GM21515 (cell line): ENCODE data around the gene EML5.

ENCODE experiments used
- ATAC-seq: cut with Tn5 transposase; IDR thresholded peaks from one replicate; pipeline ENCODE4 v1.9.1; 2021; ENCODE audit not compliant: unreplicated experiment

The EML5 gene

DNA sequence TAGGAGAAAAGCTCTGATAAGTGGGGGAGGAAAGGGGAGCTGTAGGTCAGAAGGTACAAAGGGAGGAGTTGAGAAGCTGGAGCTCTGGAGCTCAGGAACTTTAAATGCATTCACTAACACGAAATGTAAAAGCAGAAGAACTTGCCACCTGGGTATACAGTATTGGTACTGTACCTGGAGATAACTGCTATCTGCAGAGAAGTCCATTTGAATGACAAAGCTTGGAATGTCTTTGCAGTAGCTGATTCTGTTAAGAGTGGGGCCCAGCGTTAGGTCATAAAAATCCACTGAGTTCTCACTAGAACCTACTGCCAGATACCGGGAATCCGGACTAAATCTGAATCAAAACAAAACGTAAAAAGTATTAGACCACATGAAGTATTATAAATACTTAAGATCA is 174.3 kb downstream of the EML5 start:
- ATAC-seq, result no peak

DNA sequence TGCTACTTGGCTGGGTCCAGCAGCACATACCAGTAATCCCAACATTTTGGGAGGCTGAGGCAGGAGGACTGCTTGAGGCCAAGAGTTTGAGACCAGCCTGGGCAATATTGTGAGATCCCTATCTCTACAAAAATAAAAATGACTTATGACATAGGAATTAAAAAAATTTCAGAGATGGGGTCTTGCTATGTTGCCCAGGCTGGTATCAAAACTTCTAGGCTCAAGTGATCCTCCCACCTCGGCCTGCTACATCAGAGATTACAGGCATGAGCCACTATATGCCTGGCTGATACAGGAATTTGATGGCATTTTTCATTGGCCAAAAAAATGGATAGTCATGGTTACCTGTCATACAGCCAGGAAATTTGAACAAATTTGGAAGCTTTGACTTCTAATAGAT is 175.3 kb downstream of the EML5 start:
- no peak for ATAC-seq

DNA sequence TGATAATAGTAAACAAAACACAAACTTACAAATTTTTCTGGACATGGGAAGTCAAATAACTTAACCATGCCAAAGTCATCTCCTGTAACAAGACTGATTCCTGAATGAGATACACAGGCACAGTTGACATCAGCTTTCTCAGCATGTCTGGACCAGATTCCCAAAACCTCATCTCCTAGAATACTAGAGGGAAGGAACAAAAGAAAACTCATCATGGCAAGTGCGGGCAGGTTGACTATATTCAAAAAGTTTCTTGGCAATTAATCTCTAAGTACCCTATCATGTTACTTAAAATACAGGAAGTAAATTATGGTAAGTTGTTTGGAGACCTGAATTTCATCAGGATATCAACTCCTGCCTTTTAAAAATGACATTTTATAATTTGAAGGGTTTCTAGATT is 176.1 kb downstream of the EML5 start:
- no peak for ATAC-seq

DNA sequence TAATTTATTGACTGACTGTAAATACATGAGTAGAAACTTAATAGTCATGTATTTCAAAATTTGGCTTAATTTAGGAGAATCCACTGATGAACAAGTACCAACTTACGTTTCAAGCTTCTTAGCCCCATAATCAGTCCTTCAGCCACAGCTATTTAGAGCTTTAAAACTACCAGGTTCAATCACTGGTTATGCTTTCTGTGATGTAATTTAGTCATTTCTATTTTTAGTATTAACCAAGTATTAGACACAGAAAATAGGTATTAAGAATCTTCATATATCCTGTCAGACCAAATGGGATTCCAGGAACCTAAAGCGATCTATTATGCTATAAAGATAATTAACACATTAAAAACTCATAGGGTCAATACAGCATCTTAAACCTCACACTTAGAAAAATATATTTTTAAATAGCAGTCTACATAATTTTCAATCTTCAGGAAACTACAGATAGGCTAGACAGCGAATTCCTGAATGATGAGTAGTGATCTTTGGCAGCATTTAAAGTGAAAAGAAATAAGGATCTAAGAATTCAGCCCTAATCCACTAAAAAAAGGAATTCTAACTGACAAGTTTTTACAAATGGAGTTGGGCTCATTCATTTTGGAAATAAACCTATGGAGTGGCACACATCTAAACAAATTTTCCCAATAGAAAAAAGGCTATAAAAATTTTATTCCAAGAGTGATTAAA is 178.4 kb downstream of the EML5 start:
- no peak for ATAC-seq

DNA sequence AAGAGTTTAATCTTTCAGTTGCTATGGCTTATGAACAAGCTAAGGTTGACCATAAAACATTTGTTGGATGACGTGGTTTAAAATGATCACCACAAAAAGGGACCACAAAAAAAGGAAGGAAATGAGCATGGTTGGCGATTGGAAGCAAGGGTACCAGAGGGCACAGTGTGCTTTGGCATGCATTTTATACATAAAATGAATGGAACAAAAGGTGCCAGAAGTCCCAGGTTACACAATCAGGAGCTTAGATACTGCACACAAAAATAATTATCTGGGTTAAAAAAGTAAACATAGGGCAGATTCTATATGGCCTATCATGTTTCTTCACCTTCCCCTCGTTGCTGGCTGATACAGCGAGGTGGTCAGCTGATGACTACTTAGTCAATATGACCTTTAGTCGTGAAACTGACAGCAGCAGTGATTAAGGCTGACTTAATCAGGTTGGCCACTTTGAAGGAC is 179.2 kb downstream of the EML5 start:
- ATAC-seq, result no peak

DNA sequence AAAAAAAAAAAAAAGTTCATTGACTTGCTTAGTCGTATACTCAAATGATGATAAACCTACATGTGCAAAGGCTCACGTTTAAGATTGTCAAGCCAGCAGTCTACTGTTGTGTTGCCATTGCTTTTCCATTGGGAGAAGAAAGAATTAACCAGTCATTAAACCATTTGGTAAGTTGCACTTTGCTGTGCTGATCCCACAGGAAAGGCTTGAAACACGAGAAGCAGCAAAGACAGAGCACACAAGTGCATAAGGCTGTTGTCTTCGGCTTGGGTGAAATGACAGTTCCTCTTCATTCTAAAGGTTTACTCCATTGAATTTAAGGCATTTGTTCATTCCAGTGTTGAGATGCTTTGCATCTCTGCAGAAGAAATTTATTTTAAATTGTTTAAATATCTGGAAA is 179.8 kb downstream of the EML5 start:
- no peak for ATAC-seq

DNA sequence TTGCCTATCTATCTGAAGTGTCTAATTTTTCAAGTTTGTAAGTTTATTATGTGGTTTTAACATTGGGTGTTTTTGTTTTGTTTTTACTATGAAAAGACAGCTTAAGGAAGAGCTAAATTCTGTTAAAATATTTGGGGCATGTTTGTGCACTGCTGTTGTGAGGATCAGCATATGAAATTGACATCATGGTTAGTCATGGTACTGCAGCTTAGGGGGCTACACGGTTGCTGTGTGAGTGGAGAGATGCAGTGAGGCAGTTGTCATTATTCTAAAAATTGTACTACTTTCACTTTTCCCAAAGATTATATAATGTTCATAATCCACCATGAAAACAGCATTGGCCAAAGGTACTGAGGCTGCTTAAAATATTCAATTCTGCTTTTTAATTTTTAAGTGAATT is 180.9 kb downstream of the EML5 start:
- no peak for ATAC-seq

DNA sequence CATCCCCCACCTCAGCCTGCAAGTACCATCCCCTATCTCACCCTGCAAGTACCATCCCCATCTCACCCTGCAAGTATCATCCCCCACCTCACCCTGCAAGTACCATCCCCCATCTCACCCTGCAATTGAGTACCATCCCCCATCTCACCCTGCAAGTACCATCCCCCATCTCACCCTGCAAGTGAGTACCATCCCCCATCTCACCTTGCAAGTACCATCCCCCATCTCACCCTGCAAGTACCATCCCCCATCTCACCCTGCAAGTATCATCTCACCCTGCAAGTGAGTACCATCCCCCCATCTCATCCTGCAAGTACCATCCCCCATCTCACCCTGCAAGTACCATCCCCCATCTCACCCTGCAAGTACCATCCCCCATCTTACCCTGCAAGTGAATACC is 184.9 kb downstream of the EML5 start:
- ATAC-seq, result no peak

DNA sequence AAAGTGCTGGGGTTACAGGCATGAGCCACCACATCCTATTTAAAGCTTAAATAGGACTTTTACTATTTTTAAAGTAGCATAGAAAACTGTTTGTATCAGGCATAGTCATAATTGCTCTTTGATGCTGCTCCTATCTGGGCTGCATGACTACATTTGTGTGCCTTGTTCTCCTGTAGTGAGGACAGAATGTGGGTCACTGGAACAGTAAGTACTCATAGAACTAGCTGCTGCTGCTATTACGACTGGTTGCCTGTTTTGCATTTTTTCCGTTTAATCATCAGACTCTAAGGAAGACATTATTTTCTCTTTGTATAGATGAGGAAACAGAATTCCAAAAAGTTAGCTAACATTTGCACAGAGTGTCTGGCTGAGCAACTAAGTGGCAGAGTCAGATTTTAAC is 187.2 kb downstream of the EML5 start:
- ATAC-seq, result no peak

DNA sequence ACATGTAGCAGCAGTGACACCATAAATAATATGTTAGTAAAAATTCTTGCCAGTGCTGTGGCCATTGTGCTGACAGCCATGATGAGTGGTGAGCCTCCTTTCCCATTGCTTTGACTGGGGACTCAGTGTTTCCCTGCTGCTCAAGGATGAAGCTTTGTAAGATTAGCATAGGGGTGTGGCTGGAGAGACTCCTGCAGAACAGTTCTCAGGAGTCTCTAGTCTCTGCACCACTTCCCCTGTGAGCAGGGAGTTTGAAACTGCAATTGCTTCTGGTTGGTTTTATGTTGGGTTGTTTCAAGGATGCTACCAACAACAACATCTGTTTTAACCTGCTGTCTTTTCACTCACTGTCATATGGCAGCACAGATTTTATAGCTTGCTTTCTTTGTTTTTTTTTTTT is 188.5 kb downstream of the EML5 start:
- no peak for ATAC-seq

DNA sequence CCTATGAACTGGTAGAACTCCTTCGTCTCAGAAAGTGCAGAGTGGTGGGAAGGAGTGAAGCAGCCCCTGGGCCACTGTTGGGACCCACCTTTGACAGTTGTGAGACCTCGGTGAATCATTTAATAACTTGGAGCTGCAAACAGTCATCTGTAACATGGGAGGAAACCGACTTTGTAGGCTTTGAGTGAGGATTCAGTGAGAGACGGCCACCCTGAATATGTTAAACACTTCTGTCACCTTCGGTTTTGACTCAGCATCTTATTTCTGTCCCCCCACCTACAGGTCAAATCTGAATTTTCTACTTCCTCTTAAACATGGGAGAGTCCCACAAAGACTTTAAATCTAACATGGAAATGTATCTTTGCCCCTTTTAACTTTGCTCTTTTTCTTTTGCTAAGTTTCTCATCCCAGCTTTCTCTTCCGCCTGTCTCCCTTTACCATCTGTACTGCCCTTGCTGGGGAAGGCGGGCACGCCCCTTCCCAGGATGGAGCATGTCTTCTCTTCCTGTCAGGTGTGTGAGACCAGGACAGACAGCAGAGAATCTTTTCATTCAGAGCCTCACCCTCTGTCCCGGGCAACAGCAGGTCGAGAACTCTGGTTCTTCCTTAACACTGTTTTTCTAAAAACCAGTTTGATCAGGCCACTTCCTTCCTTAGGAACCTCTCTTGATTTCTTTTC is 192.9 kb downstream of the EML5 start:
- ATAC-seq, result peak; percentile 89

DNA sequence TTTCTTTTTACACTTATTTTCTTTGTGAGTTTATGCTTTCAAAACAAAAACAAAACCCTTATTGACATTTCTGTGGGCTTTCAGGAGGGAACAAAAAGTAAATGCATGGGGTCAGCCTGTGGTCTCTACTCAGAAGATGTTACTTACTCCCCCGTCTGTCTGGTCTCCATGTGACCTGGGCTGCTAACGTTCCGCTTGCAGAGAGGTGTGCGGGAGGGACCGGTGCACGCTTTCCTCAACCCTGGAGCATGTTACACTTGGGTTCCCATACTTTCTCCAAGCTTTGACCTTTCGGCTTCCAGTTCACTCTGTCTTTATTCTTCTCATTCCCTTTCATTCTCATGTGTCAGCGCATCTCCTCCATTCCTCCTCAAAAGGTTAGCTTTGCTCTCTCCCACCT is 193.4 kb downstream of the EML5 start:
- ATAC-seq, result peak; percentile 43

DNA sequence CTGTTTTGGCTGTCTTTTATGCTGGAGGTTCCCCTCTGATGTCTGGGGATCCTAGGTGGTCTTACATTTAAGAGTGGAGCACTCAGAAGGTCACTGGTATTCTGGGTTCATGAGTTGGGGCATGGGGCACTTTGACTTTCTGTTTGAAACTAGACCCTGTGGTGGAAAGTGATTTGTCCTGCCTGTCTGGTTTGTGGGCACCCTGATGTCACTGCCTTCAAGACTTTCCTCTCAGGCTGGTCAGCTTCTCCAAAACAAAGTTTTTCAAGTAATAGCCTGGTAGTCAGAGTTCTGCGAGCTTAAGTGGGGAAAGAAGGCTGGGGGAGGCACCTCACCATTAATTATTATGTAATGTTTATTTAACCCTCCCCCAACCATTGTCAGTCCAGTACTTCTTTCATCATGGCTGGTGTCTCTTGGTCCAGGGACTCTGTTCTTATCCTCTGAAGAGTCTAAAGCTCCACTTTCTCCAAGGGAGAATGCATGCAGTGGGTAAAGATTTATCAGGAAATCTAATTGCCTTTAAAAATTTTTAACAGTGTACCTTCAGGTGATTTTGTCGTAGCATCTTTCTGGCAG is 194.6 kb downstream of the EML5 start:
- no peak for ATAC-seq

DNA sequence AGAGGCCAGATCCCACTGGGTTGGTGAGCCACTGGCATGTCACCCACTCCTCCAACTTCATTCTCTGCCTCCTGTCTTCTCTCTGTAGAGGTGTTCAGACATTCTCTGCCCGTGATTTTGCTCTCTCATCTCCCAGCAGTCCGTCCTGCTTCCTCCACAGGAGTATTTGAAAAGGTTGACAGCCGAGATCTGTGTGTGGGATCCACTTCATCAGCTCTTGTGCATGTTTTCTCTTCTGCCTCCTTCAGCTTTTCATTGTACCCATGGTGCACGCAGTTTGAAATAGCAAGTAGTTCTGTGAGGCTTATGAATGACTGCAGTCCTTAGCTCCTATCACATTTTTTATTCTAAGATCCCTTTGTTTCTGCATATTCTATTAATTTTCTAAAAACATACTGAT is 195.2 kb downstream of the EML5 start:
- no peak for ATAC-seq

DNA sequence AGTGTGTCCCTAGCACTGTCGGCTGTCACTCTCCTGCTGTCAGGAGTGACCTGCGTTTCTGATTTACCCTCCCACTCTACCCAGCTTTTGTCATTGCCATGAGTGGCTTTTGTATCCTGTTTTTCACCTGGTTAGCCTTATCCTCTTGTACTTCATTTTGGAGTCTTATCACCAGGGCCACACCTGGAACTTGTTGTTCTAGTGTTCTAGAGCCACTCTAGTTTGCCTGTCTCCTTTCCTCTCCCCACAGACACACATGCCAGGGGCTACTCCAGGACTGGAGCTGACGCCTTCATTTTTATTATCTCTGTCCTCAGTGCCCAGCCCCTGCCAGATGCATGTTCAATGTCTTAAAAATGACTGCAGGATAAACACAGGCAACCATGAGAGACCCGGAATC is 195.7 kb downstream of the EML5 start:
- no peak for ATAC-seq

DNA sequence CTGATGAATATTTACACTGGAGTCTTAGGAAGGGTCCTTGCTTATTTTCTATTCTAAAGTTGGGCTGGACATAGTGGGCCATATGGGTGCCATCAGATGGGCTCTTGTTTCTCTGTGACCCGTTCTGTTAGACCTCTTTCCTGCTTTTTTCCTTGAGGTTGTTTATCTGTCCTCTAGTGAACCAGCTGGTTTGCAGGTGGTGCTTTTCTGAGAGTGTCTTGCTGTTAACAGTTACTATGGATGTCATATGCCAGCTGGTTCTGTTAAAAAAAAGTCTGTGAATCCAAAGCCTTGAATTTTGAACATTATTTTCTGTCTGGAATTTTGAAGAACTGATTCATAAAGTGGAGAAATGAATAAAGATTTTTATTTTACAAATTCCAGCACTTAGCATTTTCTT is 200.7 kb downstream of the EML5 start:
- ATAC-seq, result no peak

DNA sequence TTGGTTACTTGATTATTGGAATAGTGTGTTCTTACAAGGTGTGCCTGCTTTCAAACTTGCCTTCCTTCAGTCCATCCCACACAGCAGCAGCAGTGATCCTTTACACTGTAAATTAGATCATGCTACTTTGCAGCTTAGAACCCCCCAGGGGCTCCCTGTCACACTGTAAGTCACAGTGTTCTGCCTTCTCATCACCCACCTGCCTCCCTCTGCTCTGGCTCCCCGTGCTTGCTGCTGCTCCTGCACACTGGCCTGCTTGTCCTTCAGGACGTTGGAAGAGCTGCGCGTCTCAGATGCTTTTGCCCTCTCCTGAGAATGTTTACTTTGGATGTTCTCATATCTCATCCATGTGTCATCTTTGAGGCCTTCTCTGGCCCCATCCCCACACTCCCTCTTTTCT is 202.6 kb downstream of the EML5 start:
- ATAC-seq, result no peak

DNA sequence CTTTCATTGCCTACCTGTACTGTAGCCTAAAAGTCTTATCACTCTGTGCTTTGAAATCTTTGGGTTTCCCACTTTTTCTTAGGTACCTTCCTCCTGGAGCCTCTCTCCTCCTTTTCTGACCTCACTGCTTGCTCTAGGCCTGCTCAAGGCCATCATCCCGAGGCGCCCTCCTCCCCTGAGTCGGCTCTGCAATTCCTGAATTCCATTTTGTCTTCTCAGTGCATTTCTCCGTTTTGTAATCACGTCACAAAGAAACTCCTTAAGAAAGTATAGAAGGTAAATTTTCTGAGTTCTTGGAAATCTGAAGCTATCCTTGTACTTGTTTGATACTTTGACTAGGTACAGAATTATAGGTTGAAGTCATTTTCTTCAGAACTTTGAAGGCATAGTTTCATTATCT is 204.7 kb downstream of the EML5 start:
- no peak for ATAC-seq

DNA sequence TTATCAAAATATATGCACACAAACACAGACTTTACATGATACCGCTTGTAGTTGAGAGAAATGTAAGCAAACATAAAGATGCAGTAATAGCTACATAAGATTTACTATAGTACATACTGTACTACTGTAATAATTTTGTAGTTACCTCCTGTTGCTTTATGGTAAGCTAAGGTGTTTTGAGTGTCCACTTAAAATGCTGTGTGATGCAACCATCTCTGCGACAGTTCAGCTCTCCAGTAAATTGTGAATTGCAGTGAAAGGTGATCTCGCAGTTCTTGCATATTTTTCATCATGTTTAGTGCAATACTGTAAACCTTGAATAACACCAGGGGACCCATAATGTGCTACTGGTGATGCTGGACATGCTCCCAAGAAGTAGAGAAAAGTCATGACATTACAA is 208.3 kb downstream of the EML5 start:
- ATAC-seq, result no peak

DNA sequence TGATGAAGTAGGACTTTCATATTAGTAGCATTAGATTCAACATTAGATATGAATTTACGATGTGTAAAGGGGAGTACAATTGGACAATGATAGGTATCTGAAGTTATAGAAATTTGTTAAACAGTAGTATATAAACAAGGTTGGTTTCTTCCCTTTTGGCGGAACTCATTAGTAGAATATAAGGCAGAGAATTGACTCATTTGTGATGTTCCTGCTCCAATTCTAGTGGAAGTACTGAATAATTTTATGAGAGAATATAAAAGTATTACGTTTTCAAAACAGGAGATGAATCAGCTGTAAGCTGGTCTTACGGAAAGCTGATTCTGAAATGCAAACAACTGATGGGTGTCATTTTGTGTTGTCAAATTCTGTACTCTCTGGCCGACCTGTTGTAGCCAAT is 216.5 kb downstream of the EML5 start:
- ATAC-seq, result no peak

DNA sequence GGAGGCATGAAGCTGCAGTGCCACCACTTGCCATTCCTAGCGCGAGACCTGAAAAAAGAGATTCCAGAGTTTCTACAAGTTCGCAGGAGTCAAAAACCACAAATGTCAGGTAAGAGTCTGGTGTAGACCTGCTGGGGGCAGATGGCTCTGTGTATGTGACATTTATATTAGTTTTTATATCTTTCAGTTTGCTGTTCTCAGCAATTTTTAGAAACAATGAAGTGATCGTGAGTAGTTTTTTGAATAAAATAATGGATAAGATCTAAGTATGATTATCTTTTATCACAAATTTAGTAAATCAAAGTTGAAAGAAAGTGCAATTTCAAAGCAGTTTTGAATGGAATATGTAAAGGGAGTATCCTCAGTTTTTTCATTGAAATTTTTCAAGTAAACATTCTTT is 220.6 kb downstream of the EML5 start:
- ATAC-seq, result no peak

DNA sequence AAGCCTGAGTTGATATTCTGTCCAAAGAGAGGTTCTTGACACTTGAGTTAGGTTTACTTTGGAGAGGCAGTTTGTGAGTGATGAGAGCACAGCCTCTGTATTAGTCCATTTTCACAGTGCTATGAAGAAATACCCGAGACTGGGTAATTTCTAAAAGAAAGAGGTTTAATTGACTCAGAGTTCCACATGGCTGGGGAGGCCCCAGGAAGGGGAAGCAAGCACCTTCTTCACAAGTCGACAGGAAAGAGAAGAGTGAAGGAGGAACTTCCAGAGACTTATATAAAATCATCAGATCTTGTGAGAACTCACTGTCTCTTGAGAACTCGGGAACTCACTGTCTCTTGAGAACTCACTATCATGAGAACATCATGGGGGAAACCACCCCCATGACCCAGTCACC is 224.6 kb downstream of the EML5 start:
- ATAC-seq, result no peak

DNA sequence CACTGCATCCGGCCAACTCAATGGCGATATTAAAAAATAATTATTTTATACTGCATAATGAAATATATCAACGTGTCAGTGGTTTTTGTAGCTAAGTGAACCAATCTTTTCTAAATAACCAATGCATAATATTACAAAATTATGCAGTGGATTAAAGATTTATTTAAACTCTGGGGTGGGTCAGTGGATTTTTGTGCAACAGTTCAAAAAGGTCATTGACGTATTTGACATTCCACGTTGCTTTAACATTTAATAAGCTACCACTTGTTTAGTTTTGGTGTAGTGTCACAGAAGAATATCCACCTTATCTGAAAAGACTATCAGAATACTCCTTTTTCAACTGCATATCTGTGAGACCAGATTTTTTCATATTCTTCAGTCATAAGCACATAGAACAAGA is 227.3 kb downstream of the EML5 start:
- ATAC-seq, result no peak
